Muscle layer of colon (tissue), 2 donors: ENCODE measurements around the gene MLKL.

Experiments
- H3K27ac ChIP-seq: one replicate; pipeline ENCODE4 v1.7.0; 2013; ENCODE audit warnings: low read depth, mild to moderate bottlenecking, low read length, moderate library complexity
- H3K27me3 ChIP-seq, 2 donors: one replicate each; pipeline ENCODE4 v1.7.0; 2013; ENCODE audit warnings: low read length in 2 of 2, mild to moderate bottlenecking in 2 of 2; ENCODE audit not compliant: insufficient read depth in 2 of 2, control insufficient read depth in 1 of 2
- H3K36me3 ChIP-seq: one replicate; pipeline ENCODE4 v1.7.0; 2013; ENCODE audit warnings: mild to moderate bottlenecking, low read length; ENCODE audit not compliant: insufficient read depth
- H3K4me1 ChIP-seq: one replicate; pipeline ENCODE4 v1.7.0; 2013; ENCODE audit warnings: mild to moderate bottlenecking, low read length; ENCODE audit not compliant: insufficient read depth
- H3K4me3 ChIP-seq, 2 donors: one replicate each; pipeline ENCODE4 v1.7.0; 2013; ENCODE audit warnings: low read length in 2 of 2, low read depth in 1 of 2, mild to moderate bottlenecking in 1 of 2, moderate library complexity in 1 of 2
- H3K9ac ChIP-seq: one replicate; pipeline ENCODE4 v1.7.0; 2013; ENCODE audit warnings: low read length
- H3K9me3 ChIP-seq: one replicate; pipeline ENCODE4 v1.7.0; 2013; ENCODE audit warnings: mild to moderate bottlenecking, low read length
- donor health status: abdominal sarcoma.
- donor health status: Adenocarcinoma of cecum.

Gene MLKL

DNA sequence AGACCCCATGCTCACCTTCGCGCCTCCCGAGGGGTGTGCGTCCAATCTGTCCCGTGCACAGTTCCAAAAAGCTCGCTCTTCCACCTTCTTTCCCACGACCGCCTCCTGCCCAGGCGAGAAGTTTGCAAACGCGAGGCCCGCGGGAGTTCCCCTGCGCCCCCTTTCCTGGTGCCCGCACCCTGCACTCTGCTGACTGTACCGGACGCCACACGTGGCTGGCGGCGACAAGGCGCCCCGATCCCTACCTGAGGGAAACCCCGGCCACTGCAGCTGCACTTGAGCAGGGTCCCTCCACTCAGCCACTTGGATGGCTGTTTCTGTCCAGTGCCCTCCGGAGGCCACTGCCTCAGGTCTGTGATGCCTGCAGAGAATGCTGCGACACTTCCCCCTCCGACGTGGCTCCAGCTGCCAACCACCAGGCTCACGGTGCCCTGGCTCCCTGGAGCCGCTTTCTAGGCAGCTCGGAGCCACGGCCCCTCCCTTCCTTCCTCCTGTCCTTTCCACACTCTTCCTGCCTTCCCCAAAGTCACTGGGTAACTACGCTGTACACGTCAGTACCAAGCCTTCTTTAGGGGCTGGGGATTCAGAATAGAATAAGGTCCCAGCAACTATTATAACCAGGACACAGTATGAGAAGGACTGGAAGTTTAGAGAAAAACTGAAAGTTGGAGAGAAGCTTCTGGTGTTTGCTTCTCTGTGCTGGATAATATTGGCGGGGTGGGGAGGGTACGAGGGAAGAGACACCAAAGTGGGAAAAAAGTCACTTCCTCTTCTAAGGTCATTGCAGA, at the start of gene MLKL:
Gene MLKL (minus strand): TSS at position 425 of the 788 bp plus-strand sequence. CDS start 5,105 bp downstream, outside the sequence.
- H3K27me3 ChIP-seq = no peaks in the 10 kb centered on the region
- H3K36me3 ChIP-seq = no peaks in the 10 kb centered on the region

DNA sequence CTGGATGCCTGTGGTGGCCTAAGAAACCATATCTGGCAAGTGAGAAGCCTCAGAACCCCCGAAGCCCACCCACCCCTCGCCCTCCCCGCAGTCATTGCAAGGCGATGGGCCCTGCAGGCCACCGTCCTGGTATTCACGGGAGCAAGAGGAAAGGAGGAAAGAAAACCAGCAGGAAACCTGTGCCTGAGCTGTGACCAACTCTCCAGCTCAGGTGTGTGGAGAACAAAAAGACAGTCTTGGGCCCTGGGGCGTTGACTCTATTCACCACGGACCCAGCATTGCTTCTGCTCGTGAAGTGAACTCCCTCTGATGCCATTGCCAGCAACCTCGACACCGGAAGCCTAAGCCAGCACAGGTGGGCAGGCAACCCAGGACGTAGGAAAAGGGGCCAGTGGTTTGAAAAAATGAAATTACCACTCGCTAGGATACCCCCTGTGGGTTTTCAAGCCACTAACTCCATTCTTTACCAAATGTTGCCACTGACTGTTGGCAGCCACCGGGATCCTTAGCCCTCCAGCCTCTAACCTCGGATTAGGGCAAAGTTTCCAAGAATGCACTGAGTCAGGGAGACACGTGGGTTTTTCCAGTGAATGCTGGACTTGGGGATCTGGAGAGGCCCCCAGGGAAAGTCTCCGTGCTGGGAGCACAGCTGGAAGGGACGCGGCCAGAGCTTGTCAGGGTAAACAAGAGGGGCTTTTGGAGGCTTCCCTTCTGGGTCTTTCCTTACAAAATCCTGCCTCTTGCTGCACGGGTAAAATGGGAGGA, 48.8 kb upstream of the MLKL start:
- Histone ChIP-seq H3K36me3 (no peaks in the 10 kb centered on the region), H3K4me1 (no peaks in the 10 kb centered on the region), H3K27ac (no peak overlapping the region), H3K9ac (no peak overlapping the region), H3K4me3 (no peak overlapping the region), H3K9me3 (no peaks in the 10 kb centered on the region), H3K27me3 (no peaks in the 10 kb centered on the region)

More for the DNA sequence above, at the start of gene MLKL:
- Histone ChIP-seq H3K9ac (peak within 1 kb of the TSS; percentile 42), H3K9me3 (no peaks in the 10 kb centered on the region), H3K4me3 (peak within 1 kb of the TSS; percentile 55 to 84), H3K27ac (peak within 1 kb of the TSS; percentile 84), H3K4me1 (no peaks in the 10 kb centered on the region)

DNA sequence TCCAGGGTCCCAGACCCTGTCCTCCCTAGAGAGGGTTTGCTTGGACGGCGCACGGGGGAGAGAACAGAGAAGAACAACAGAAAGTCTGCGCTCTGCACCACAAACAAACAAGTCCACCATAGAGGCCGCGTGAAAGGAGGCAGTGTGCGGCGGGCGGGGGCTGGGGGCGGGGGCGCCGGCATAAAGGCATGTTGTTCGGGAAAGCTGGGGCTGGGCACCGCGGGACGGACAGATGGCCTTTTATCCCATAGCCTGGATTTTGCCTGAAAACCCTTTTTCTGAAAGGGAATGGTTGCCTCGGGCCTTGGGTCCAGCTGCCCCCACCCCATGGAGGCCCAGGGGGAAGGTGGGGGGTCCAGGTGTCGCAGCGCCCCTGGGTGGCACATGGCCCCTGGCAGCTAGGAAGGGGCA, 48.0 kb upstream of the MLKL start:
- Histone ChIP-seq H3K27me3 (no peaks in the 10 kb centered on the region), H3K9ac (no peak overlapping the region), H3K4me3 (no peak overlapping the region), H3K36me3 (no peaks in the 10 kb centered on the region), H3K4me1 (peaks cover 4% of the 10 kb centered on the region), H3K27ac (no peak overlapping the region), H3K9me3 (no peaks in the 10 kb centered on the region)

DNA sequence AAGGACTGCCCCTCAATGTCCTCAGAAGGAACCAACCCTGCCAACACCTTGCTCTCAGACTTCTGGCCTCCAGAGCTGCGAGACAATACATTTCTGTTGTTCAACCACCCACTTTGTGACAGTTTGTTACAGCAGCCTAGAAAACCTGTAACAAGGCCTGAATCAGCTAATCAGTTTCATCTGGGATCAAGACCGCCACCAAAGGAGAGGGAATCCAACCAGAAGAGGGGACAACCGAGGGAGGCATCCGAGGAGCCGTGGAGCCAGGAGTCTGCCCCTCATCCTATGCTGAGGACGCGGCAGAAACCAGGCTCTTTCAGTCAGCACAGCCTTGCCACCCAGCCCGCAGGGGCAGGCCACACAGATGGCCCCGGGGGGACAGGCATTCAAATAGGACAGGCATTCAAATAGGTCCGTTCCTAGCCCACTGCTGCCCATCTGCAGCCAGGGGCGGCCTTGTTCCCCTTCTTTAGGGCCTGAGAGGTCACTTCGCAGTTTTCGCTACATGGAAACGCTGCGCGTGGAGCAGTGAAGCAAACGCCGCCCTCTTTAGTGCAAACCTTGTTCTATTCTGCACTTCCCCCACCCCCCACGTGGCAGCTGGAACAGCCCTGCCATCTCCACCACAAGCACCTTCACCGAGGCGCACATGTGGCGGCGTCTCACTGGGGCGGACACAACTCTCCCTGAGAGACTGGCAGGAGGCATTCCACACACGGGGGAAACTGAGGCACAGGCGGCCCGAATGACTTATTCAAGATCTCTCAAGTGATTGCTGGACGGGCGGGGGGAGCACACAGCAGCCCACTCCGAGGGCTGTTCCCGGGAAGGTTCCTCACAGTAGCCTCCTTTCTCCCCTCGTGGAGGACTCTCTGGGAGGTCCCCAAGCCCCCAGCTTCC, 47.3 kb upstream of the MLKL start:
- Histone ChIP-seq H3K4me3 (no peak overlapping the region), H3K4me1 (peaks cover 8% of the 10 kb centered on the region), H3K27ac (no peak overlapping the region), H3K27me3 (no peaks in the 10 kb centered on the region), H3K9ac (no peak overlapping the region), H3K9me3 (no peaks in the 10 kb centered on the region), H3K36me3 (no peaks in the 10 kb centered on the region)

DNA sequence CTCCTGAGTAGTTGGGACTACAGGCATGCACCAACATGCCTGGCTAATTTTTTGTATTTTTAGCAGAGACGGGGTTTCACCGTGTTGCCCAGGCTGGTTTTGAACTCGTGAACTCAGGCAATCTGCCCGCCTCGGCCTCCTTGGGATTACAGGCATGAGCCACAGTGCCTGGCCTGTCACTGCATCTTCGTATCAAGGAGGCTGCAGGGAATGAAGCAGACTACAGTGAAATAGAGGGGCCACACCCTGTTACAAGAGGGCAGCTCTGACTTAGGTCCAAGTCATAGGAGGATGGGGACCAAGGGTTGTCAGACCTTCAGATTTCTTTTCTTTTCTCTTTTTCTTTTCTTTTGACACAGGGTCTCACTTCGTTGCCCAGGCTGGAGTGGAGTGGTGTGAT, 45.3 kb upstream of the MLKL start:
- no peak overlapping the region for H3K9ac ChIP-seq

DNA sequence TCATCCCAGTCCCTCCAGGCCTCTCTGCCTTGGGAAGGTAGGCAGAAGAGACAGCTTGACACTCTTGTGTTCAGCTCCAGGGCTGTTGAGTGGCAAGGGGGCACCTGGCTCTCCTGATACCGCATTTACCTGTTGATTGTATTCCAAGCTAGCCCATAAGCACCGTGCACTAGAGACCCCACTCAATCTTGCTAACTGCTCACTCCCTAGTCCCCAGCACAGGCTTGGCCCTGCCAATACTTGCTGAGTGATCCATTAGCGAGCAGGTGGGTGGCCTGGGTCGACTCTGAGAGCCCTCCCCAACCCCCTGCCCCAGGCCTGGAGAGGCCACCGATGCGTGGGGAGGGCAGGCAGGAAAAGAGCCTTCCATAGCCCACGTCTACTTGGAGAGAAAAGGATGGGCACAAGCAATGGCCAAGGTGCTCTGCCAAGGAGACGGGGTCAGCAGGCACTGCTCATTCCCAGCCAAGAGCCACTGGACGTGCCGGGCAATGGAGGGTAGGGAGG, 44.5 kb upstream of the MLKL start:
- Histone ChIP-seq H3K36me3 (no peaks in the 10 kb centered on the region), H3K9me3 (no peaks in the 10 kb centered on the region), H3K9ac (no peak overlapping the region), H3K27ac (no peak overlapping the region), H3K4me3 (no peak overlapping the region), H3K4me1 (peaks cover 13% of the 10 kb centered on the region), H3K27me3 (no peaks in the 10 kb centered on the region)

More for the DNA sequence above, 45.3 kb upstream of the MLKL start:
- Histone ChIP-seq H3K4me1 (peaks cover 13% of the 10 kb centered on the region), H3K27me3 (no peaks in the 10 kb centered on the region), H3K36me3 (no peaks in the 10 kb centered on the region), H3K27ac (no peak overlapping the region), H3K4me3 (no peak overlapping the region), H3K9me3 (no peaks in the 10 kb centered on the region)

DNA sequence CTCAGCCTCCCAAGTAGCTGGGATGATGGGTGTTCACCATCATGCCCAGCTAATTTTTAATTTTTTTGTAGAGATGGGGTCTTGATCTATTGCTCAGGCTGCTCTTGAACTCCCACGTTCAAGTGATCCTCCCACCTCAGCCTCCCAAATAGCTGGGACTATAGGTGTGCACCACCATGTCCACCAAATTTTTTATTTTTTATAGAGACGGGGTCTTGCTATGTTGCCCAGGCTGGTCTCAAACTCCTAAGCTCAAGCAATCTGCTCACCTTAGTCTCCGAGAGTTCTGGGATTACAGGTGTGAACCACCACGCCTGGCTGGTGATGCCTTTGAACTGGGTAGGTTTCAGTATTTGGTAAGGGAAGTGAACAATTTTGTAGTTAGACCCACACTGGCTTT, 43.9 kb upstream of the MLKL start:
- H3K27ac ChIP-seq = no peak overlapping the region
- no peaks in the 10 kb centered on the region for H3K27me3 ChIP-seq
- H3K9ac ChIP-seq = no peak overlapping the region

DNA sequence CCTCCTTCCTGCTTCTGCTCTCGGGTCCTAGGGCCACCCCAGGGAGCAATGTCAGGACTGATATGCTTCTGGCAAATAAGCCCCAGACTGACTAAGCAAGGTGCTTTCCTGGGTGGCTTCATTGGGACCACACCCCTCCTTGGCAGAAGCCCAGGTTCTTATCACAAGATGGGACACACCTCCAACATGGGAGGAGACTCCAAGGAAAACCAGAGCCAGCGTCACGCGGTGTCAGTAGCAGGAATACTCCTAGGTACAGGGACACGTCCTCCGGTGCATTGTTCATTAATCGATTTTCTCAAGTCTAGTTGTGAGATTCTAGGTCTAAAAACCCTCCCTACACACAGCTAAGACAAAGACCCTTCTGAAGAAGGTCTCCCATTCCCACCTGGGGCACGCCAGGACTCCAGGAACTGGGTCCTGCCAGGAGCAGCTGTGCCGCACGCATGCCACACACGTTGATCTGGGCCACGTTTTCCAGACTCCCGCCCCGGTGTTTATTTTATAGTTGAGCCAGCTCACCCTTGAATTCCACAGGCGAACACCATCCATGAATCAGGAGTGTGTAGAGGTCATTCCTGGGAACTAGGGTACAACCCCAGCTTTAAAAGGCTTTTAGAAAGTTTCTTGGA, 43.1 kb upstream of the MLKL start:
- Histone ChIP-seq H3K9ac (no peak overlapping the region), H3K27ac (no peak overlapping the region), H3K4me3 (peak overlapping the region in 1 of 2 donors; percentile 25), H3K36me3 (no peaks in the 10 kb centered on the region), H3K9me3 (no peaks in the 10 kb centered on the region), H3K27me3 (no peaks in the 10 kb centered on the region), H3K4me1 (peaks cover 13% of the 10 kb centered on the region)

More for the DNA sequence above, 43.9 kb upstream of the MLKL start:
- Histone ChIP-seq H3K9me3 (no peaks in the 10 kb centered on the region), H3K4me1 (peaks cover 13% of the 10 kb centered on the region), H3K36me3 (no peaks in the 10 kb centered on the region), H3K4me3 (no peak overlapping the region)

DNA sequence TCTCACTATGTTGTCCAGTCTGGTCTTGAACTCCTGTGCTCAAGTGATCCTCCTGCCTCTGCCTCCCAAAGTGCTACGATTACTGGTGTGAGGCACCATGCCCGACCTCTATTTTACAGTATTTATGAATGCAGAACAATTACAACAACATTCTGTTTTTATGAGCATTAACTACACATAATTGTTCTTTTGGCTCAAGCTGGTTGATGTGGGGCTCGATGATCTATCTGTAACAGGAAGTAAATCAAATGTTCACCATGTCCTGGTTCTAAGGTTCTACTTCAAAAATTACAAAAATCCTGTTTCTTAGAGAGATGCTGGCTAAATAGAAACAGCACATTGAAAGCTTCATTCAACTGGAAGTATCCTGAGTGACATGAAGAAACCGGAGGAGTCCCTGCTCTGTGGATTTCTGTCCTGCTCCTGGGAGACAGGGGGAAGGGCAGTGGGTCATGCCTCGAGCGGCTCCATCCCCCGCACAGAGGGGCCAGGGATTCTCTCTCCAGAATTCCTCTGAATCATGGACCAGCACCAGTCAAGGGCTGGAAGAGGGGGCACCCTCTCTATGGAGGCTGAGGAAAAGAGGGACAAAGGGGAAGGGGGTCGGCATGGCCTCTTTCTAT, 42.5 kb upstream of the MLKL start:
- Histone ChIP-seq H3K27ac (no peak overlapping the region), H3K4me1 (peaks cover 13% of the 10 kb centered on the region), H3K9ac (no peak overlapping the region)

DNA sequence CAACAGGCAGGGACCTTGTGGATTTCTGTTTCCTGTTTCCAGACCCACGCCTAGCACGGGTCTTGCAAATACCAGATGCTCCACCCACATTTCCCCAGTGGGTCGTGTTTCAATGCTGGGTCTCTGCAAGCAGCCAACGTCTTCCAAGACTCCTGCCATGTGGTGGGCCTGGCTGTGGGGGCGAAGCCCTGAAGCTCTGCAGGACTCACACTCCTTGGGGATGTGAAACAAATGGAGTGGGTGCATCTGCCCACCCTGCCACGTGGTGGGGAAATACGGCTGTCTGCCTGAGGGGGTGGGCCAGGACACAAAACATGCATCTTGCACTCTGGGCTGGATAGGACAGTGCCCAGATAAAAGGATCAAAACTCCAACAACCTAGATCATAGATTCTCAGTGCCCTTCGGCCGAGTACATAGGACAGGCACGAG, 41.4 kb upstream of the MLKL start:
- Histone ChIP-seq H3K9ac (no peak overlapping the region), H3K9me3 (no peaks in the 10 kb centered on the region), H3K27ac (no peak overlapping the region), H3K4me3 (no peak overlapping the region), H3K36me3 (no peaks in the 10 kb centered on the region), H3K27me3 (no peaks in the 10 kb centered on the region), H3K4me1 (peaks cover 13% of the 10 kb centered on the region)

More for the DNA sequence above, 42.5 kb upstream of the MLKL start:
- Histone ChIP-seq H3K4me3 (peak overlapping the region in 1 of 2 donors; percentile 25), H3K27me3 (no peaks in the 10 kb centered on the region), H3K9me3 (no peaks in the 10 kb centered on the region), H3K36me3 (no peaks in the 10 kb centered on the region)
